ENCODE results near the gene C18orf63.

C18orf63 gene

GRCh38 chr18:74268933-74269620, 46.6 kb upstream of the C18orf63 start:
- Histone ChIP-seq H3K27ac (ENCODE audit: low read depth, low read length) (no peak overlapping the region), H4K20me1 (ENCODE audit: control insufficient read depth, insufficient read depth, low read depth, low read length) (no peaks in the 10 kb centered on the region), H3K9me2 (replicated peaks; ENCODE audit: control insufficient read depth, low read length) (no peaks in the 10 kb centered on the region), H3F3A (ENCODE audit: control insufficient read depth, insufficient read depth) (no peaks in the 10 kb centered on the region), H3K79me2 (ENCODE audit: control insufficient read depth, low read length) (no peaks in the 10 kb centered on the region), H3K4me2 (ENCODE audit: low read length) (no peak overlapping the region), H3K4me3 (ENCODE audit: low read length) (no peak overlapping the region), H3K4me1 (ENCODE audit: control insufficient read depth, low read length) (no peaks in the 10 kb centered on the region), H3K9me3 (ENCODE audit: control insufficient read depth, insufficient read depth, low read length) (no peaks in the 10 kb centered on the region), H3K27me3 (ENCODE audit: control insufficient read depth, low read length) (no peaks in the 10 kb centered on the region), H3K36me3 (ENCODE audit: control insufficient read depth, low read length) (no peaks in the 10 kb centered on the region)
- no peak for TF ChIP-seq EZH2phosphoT487 (IDR thresholded peaks at IDR 0.05; ENCODE audit: borderline replicate concordance, low read length)
- TF ChIP-seq CTCF (IDR thresholded peaks at IDR 0.05; ENCODE audit: low read depth, low read length, poor library complexity, severe bottlenecking) = no peak

GRCh38 chr18:74271635-74272034, 44.0 kb upstream of the C18orf63 start:
- H3K36me3 ChIP-seq (ENCODE audit: control insufficient read depth, low read length) = no peaks in the 10 kb centered on the region
- no peaks in the 10 kb centered on the region for H3K9me2 ChIP-seq (replicated peaks; ENCODE audit: control insufficient read depth, low read length)
- TF ChIP-seq CTCF (IDR thresholded peaks at IDR 0.05; ENCODE audit: low read depth, low read length, poor library complexity, severe bottlenecking) (no peak), EZH2phosphoT487 (IDR thresholded peaks at IDR 0.05; ENCODE audit: borderline replicate concordance, low read length) (no peak)
- H3K4me1 ChIP-seq (ENCODE audit: control insufficient read depth, low read length) = no peaks in the 10 kb centered on the region
- H4K20me1 ChIP-seq (ENCODE audit: control insufficient read depth, insufficient read depth, low read depth, low read length) = no peaks in the 10 kb centered on the region
- H3K4me2 ChIP-seq (ENCODE audit: low read length) = no peak overlapping the region
- H3K79me2 ChIP-seq (ENCODE audit: control insufficient read depth, low read length) = no peaks in the 10 kb centered on the region
- H3K9me3 ChIP-seq (ENCODE audit: control insufficient read depth, insufficient read depth, low read length) = no peaks in the 10 kb centered on the region
- no peaks in the 10 kb centered on the region for H3F3A ChIP-seq (ENCODE audit: control insufficient read depth, insufficient read depth)
- no peak overlapping the region for H3K4me3 ChIP-seq (ENCODE audit: low read length)
- H3K27me3 ChIP-seq (ENCODE audit: control insufficient read depth, low read length) = no peaks in the 10 kb centered on the region
- no peak overlapping the region for H3K27ac ChIP-seq (ENCODE audit: low read depth, low read length)

GRCh38 chr18:74273394-74273793, 42.2 kb upstream of the C18orf63 start:
- TF ChIP-seq CTCF (IDR thresholded peaks at IDR 0.05; ENCODE audit: low read depth, low read length, poor library complexity, severe bottlenecking) (no peak), EZH2phosphoT487 (IDR thresholded peaks at IDR 0.05; ENCODE audit: borderline replicate concordance, low read length) (no peak)
- H3K79me2 ChIP-seq (ENCODE audit: control insufficient read depth, low read length) = no peaks in the 10 kb centered on the region
- no peaks in the 10 kb centered on the region for H4K20me1 ChIP-seq (ENCODE audit: control insufficient read depth, insufficient read depth, low read depth, low read length)
- H3F3A ChIP-seq (ENCODE audit: control insufficient read depth, insufficient read depth) = no peaks in the 10 kb centered on the region
- H3K9me2 ChIP-seq (replicated peaks; ENCODE audit: control insufficient read depth, low read length) = no peaks in the 10 kb centered on the region
- H3K9me3 ChIP-seq (ENCODE audit: control insufficient read depth, insufficient read depth, low read length) = no peaks in the 10 kb centered on the region
- no peak overlapping the region for H3K4me3 ChIP-seq (ENCODE audit: low read length)
- no peaks in the 10 kb centered on the region for H3K4me1 ChIP-seq (ENCODE audit: control insufficient read depth, low read length)
- H3K27me3 ChIP-seq (ENCODE audit: control insufficient read depth, low read length) = no peaks in the 10 kb centered on the region
- no peak overlapping the region for H3K4me2 ChIP-seq (ENCODE audit: low read length)
- H3K36me3 ChIP-seq (ENCODE audit: control insufficient read depth, low read length) = no peaks in the 10 kb centered on the region
- no peak overlapping the region for H3K27ac ChIP-seq (ENCODE audit: low read depth, low read length)

Measured in DOHH2 (cell line).